RWPE2 (cell line): ENCODE measurements around the gene SEC31B.
A peak's percentile ranks its signal among the peaks of the same experiment; 100 is the strongest.

Experiments
- ATAC-seq: fragments of 200-7000 bp; cut with Tn5 transposase; 3 replicates; pipeline ENCODE4 v1.9.1; 2021; ENCODE audit warnings: low read depth
- DNase-seq: peaks from one replicate; pipeline ENCODE4 v3.0.0-alpha.2; 2020; ENCODE audit warnings: low spot score
- H3K27ac ChIP-seq: fragments of 450-650 bp; 2 replicates; pipeline ENCODE4 v1.5.1; 2017; ENCODE audit warnings: mild to moderate bottlenecking; ENCODE audit not compliant: poor library complexity, severe bottlenecking
- H3K27me3 ChIP-seq: fragments of 250-450 bp; sonication (Bioruptor Pico); 2 replicates; pipeline ENCODE4 v1.5.1; 2021; ENCODE audit warnings: mild to moderate bottlenecking, moderate library complexity; ENCODE audit not compliant: insufficient read depth, poor library complexity, severe bottlenecking
- H3K36me3 ChIP-seq: fragments of 250-450 bp; sonication (Bioruptor Pico); 2 replicates; pipeline ENCODE4 v1.5.1; 2020; ENCODE audit warnings: low read depth, mild to moderate bottlenecking, moderate library complexity
- H3K4me1 ChIP-seq: fragments of 250-450 bp; sonication (Bioruptor Pico); 2 replicates; pipeline ENCODE4 v1.5.1; 2021; ENCODE audit warnings: mild to moderate bottlenecking, moderate library complexity; ENCODE audit not compliant: insufficient read depth, poor library complexity, severe bottlenecking
- H3K4me3 ChIP-seq: fragments of 250-450 bp; sonication (Bioruptor Pico); 2 replicates; pipeline ENCODE4 v1.5.1; 2021; ENCODE audit warnings: mild to moderate bottlenecking, moderate library complexity; ENCODE audit not compliant: severe bottlenecking
- H3K9me3 ChIP-seq: fragments of 250-450 bp; sonication (Bioruptor Pico); 2 replicates; pipeline ENCODE4 v1.5.1; 2021; ENCODE audit warnings: mild to moderate bottlenecking, moderate library complexity; ENCODE audit not compliant: severe bottlenecking
- CTCF ChIP-seq: fragments of 450-650 bp; IDR thresholded peaks from one replicate; pipeline ENCODE4 v1.5.1; 2017; ENCODE audit warnings: mild to moderate bottlenecking, moderate library complexity; ENCODE audit not compliant: poor library complexity, severe bottlenecking

The SEC31B gene

DNA sequence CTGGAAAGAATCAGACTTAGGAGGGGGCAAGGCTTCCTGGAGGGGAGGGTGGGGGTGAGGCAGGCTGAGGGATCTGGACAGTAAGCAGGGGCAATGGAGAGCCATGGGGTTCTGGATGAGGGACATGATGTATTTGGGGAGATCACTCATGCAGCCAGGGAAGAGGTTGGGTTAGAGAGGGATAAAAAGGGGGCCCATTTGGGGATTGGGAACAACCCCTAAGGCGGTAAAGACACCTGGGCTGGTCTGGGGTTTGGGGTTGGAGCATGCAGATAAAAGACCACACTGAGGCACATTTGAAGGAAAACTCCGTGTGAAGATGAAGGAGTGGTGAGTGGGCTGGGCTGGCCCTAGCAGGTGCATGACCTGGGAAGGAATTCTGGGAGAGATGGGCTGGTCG lies 46.9 kb upstream of the SEC31B start:
- DNase-seq (no peak), ATAC-seq (no peak)
- Histone ChIP-seq H3K27ac (no peak overlapping the region), H3K27me3 (peaks cover 72% of the 10 kb centered on the region), H3K4me1 (no peaks in the 10 kb centered on the region), H3K36me3 (no peaks in the 10 kb centered on the region), H3K4me3 (no peak overlapping the region), H3K9me3 (no peaks in the 10 kb centered on the region)
- no peak for TF ChIP-seq CTCF

- no peak for DNase-seq
- no peak for TF ChIP-seq CTCF
- Histone ChIP-seq H3K27ac (no peak overlapping the region), H3K36me3 (no peaks in the 10 kb centered on the region), H3K4me1 (no peaks in the 10 kb centered on the region), H3K4me3 (no peak overlapping the region), H3K9me3 (no peaks in the 10 kb centered on the region), H3K27me3 (peaks cover 65% of the 10 kb centered on the region)
- ATAC-seq = no peak
These were observed 45.7 kb upstream of the SEC31B start for GRCh38 chr10:100565206-100565985.

DNA sequence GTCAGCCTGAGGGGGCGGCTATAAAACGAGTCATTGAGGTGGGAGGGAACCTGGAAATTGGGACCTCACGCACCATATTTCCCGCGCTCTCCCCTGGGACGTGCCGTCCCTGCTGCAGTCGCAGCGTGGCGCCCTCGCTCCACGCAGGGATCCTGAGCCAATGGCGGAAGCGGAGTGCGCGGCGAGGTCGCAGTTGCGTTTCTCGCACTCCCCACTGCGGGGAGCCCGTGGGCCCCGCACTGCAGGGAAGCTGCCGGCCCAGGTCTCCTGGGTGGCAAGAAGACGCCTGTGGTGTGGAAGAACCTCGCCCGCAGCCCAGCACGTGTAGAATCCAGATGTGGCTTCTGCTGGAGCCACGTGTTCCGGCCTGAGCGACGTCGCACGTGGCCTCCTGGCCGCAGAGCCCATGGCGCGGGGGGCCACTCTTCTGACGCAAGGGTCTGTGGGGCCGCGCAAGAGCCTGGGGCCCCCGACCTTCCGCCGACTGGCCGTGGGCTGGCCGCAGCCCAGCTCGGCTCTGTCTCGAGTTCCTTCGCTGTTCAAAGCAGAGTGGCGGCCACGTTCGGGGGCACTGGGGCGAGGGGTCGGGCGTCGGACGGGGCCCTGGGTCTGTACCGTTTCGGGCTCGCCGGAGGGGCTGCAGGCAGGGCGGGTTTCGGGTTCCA lies 42.5 kb upstream of the SEC31B start:
- peak; percentile 78 for ATAC-seq

GRCh38 chr10:100561005-100561404 lies 41.3 kb upstream of the SEC31B start:
- no peak for ATAC-seq
- H3K4me3 ChIP-seq = no peak overlapping the region
- TF ChIP-seq CTCF = no peak

More for the DNA sequence above, 42.5 kb upstream of the SEC31B start:
- no peaks in the 10 kb centered on the region for H3K4me1 ChIP-seq
- no peak overlapping the region for H3K27ac ChIP-seq
- peak; percentile 93 for TF ChIP-seq CTCF
- no peaks in the 10 kb centered on the region for H3K9me3 ChIP-seq
- H3K36me3 ChIP-seq = no peaks in the 10 kb centered on the region
- peaks cover 32% of the 10 kb centered on the region for H3K27me3 ChIP-seq
- H3K4me3 ChIP-seq = no peak overlapping the region
- DNase-seq = peak; percentile 69

GRCh38 chr10:100560248-100560647 lies 40.6 kb upstream of the SEC31B start:
- ATAC-seq = no peak
- Histone ChIP-seq H3K4me1 (no peaks in the 10 kb centered on the region), H3K27me3 (peaks cover 26% of the 10 kb centered on the region), H3K36me3 (no peaks in the 10 kb centered on the region), H3K4me3 (no peak overlapping the region), H3K27ac (no peak overlapping the region), H3K9me3 (no peaks in the 10 kb centered on the region)
- DNase-seq = no peak
- TF ChIP-seq CTCF = no peak

More at GRCh38 chr10:100561005-100561404, 41.3 kb upstream of the SEC31B start:
- no peak overlapping the region for H3K27ac ChIP-seq
- H3K9me3 ChIP-seq = no peaks in the 10 kb centered on the region
- no peaks in the 10 kb centered on the region for H3K36me3 ChIP-seq
- peaks cover 29% of the 10 kb centered on the region for H3K27me3 ChIP-seq
- no peaks in the 10 kb centered on the region for H3K4me1 ChIP-seq
- DNase-seq = no peak
